GM18873 (cell line): ENCODE data around the gene PLXNC1.

ENCODE experiments used
- ATAC-seq: cut with Tn5 transposase; IDR thresholded peaks from one replicate; pipeline ENCODE4 v1.9.1; 2021; ENCODE audit warnings: mild to moderate bottlenecking, moderate library complexity, moderate number of reproducible peaks; ENCODE audit not compliant: unreplicated experiment, low FRiP score

The PLXNC1 gene

DNA sequence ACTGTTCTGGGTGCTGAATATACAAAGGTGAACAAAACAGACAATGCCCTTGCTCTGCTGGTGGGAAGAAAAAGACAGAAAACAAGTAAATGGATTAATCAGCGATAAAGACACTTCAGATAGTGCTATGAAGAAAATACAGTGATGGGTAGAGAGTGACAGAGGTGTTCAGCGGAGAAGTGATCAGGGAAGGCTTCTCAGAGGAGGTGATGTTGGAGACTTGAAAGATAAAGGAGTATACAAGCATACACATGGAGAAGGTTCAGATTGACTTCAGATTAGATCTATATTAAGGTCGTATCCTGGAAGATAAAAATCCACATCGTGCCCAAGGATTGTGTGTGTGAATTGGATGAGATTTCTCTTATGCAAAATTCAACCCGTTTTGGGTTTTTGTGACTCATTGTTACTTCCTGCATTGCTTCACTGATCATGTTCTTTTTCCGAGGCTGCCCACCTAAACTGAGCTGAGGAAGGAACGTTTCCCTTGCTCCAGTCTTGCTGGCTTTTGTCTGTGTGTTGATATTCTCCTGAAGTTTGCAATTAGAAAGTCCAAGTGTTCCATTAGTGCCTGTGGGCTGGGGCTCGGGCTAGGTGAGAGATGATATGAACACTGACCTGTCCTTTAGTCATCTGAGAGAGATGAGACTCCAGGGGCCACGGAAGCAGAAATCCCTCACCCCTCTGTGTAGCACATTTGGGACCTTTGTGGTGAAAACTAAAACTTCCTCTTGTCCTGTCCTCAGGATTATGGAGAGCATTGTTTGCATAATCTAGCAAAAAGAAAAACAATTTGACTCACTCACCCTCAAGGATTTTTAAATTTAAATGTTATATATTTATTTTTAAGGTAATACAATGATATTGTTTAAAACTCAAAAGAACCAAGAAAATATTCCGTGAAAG lies 27.6 kb downstream of the PLXNC1 start:
- ATAC-seq: no peak

DNA sequence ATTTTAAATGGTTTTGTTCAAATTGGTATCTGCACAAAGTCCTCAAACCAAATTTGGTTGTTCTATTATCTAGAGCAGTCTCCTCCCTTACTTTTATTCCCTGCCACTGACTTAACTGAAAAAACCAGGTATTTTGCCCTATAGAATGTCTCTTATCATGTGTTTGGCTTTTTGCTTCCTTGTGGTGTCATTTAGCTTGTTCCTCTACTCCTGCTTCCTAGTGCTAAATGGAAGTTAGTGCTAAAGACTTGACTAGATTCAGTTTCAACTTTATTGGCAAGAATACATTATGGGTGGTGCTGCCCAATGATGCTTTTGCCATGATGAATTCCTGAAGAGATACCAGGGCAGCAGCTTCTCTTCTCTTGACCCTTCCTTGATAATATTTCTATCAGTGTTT lies 29.7 kb downstream of the PLXNC1 start:
- ATAC-seq: no peak

DNA sequence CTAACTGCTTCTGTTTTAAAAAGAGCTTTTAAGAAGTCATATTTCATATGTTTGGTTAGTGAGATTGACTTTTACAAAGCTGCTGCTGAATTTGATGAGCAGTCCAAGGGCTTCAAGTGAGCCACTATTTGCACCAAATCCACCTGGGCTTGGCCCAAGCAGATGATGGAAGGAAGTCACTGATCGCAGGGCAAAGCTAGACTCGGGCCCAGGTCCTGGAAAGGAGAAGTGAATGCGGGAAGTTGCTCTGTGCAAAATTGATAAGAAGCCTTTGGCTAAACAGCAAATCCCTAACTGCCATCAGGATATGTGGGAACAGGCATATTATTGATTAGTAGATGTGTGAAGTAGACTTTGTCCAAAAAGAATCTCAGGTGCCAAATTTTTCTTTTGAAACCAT lies 30.5 kb downstream of the PLXNC1 start:
- ATAC-seq: no peak

DNA sequence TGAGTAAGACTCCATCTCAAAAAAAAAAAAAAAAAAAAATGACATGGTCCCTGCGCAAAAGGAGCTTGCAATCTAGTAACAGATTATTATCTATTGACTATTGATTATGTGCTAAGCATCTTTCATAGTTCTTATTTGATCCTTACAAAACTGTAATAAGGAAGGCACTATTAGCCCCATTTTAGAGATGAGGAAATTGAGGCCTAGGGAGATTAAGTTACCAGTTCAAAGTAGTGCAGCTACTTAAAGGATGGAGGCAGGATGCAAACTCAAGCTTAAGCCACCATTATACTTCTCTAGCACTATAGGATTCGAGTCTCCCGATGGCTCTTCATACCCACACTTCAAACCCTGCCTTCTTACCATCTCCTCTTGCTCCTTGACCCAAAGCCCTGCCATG lies 31.3 kb downstream of the PLXNC1 start:
- no peak for ATAC-seq

DNA sequence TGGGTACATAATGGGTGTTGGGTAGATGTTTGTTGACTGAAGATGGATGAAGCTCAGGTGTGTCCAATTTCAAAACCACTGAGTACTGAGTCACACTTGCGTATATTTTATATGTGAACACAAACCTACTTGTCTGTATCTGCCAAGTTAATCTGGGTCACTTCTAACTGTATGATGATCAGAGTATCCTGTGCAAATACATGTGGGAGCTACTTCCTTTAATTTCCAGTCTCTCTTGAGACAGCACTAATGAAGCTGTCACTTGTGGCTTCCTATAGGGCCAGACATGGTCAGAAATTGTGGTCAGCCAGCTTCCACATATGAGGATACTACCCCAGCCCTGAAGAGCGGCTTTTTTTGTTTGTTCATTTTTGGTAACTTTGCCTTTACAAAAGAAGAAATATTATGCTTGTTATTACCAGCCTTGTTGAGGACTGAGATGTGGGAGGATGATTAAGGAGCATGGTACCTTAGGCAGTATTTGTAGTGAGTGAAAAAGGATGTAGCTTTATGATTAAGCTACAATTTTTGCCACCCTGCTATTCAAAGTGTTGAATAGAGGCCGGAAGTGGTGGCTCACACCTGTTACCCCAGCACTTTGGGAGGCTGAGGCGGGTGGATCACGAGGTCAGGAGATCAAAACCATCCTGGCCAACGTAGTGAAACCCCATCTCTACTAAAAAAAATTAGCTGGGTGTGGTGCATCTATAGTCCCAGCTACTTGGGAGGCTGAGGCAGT lies 32.4 kb downstream of the PLXNC1 start:
- no peak for ATAC-seq

DNA sequence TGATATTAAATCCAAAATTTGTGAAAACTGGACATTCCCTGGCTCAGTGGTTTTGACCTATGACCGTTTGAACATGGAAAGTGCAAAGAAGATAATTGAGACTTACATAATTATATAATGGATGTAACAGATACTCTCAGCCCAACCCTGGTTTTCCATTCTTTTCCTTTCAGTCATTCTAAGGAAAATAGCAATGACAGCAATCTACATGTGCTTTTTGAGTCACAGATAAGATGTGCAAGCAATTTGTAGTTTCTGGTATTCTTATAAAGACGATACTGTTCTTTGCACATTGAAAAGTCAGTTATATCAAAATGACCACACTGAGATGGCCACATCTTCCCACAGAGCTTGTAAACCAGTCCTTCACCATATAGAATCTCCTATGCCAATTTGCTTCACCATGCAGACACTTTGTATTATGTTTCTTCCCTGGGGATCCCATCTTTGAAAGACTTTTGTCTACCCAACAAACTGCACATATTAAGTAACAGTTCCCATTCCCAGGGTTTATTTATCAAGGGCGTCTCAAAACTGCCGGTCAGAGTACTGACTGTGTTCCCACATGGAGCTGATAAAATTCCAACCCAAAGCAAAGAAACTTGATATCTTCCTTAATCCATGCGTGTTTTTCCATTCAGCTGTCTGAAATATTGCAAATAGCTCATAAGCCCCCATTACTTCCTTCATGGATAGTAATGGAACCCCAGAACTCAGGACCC lies 34.8 kb downstream of the PLXNC1 start:
- no peak for ATAC-seq

DNA sequence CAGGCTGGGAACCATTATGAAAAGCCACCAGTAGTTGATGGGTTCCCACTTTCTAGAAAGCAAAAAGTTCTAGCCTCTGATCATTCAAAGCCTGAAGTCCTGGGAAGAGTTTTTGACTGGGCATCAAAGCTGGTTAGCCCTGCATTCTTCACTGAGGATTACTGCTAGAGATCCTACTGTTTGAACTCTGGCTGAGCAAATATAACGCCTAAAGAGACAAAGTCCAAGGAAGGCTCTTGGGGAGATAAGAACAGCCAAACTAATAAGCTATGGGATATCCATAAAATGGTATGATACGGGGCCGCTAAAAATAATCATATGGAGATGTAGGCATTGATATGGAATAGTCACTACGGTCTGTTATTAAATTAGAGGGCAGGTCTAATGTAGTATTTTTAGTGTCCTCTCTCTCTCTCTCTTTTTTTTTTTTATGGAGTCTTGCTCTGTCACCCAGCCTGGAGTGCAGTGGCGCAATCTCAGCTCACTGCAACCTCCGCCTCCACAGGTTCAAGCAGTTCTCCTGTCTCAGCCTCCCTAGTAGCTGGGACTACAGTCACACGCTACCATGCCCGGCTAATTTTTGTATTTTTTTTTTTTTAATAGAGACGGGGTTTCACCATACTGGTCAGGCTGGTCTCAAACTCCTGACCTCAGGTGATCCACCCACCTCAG lies 35.5 kb downstream of the PLXNC1 start:
- no peak for ATAC-seq

DNA sequence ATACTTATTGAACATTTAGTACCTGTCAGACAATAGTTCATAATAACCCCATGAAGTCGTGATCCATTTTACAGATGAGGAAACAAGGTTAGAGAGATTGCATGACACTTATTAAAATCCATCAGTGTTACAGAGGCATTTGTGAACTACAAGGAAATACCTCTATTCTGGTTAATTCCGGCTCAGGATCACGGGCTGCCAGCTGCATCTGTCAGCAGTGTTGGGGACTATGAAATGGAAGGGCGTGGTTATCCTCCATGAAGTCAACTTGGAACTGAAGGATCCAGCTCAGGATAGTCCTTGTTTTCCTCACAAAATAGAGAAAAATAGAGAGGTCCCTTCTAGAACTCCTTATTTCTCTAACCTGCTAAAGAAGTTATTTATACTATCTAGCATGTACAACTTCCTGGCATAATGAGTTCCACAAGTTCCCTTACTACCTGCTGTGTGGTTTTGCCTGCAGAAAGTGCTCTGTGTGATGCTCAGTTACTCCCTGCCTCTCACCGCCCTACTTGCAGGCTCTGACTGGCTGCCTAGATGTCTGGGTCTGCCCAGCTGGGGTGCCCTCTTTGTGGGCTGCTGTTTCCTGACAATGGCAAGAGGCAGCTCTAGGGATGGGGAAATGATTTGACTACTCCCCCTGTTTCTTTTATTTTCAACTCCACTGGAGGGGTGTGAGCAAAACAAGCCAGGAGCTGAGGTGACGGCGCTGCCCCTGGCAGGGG lies 36.8 kb downstream of the PLXNC1 start:
- ATAC-seq: no peak

DNA sequence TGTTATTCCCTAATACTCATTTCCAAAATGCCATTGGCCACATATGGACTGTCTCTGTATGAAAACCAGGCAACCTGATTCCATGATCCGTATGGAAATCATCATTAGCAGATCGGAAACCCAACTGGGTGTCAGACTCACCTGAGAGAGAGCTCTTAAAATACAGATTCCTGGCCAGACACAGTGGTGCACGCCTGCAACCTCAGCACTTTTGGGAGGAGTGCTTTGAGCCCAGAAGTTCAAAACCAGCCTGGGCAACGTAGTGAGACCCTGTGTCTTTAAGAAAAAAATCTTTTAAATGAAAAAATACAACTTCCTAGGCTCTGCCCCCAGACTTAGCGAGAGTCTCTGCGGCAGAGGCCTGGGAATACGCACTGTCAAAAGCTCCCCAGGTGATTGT lies 37.4 kb downstream of the PLXNC1 start:
- ATAC-seq: no peak

DNA sequence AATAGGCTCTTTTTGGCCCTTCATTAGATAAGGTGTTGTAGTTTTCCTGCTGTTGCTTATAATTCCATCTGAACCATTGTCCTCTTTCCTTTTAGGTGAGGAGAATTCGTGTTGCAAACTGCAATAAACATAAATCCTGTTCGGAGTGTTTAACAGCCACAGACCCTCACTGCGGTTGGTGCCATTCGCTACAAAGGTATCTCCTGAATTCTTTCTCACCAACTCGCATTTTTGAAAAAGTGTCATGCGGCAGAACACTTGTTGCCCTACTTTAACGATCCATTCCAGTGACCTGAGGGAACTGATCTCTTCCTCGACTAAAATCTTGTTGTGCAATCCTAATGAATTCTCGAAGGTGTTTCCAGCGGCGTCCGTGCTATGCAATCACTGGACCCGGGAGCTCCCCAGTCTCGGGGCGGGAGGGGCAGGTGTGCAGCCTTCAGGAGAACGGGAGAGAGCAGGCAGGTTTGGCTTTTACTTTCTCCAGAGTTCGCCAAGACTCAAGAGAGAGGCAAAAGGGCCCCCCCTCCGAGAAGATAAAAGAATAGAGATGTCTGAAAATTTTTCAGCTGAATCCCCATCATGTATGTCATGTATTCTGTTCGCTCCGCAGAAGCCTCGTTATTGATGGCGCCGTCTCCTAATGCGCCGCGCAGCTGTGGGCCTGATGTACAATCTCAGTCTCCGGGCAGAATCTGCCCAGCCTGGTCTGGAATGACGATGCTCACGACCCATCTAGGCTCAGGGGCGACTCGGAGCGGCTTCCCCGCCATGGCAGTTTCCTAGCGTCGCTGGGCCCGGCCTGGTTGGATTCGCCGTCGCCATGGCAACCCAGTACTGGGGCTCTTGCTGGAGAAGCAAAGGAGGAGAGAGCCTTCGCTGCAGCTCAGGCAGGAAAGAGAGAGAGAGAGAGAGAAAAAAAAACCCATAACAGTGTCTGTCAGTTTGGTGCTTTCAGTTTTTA lies 38.2 kb downstream of the PLXNC1 start:
- ATAC-seq: no peak

DNA sequence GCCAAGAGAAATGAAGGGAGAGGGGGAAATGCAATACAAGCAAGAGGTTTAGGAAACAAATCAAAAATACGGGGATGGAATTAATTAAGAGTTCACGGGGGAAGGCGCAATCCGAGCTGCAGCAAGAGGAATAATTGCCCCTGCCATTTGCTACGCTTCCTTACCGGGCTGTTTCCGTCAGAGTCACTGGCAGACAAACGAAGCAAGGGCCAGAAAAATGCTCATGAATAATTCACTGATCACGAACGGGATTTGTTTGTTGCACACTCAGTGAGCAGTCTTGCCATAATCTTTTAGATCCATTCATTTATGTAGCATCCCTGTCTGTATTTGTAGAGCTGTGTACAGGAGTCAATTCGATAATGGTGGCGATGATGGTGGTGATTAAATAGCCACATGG lies 39.0 kb downstream of the PLXNC1 start:
- ATAC-seq: no peak

DNA sequence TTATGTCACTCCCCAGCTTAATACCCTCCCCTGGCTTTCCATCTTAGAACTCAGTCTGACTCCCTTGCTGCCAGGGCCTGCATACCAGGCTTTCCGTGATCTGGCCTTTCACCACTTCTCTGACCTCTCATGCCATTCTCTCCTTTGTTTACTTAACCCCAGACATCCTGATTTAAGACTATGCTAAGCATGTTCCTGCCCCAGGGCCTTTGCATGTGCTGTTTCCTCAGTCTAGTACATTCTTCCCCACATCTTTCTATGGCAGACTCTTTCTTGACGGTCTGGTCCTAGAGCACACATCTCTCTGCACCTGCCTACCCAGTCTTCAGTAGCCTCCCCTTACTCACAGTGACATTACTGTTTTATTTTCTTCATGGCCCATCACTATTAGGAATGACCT lies 42.2 kb downstream of the PLXNC1 start:
- no peak for ATAC-seq

DNA sequence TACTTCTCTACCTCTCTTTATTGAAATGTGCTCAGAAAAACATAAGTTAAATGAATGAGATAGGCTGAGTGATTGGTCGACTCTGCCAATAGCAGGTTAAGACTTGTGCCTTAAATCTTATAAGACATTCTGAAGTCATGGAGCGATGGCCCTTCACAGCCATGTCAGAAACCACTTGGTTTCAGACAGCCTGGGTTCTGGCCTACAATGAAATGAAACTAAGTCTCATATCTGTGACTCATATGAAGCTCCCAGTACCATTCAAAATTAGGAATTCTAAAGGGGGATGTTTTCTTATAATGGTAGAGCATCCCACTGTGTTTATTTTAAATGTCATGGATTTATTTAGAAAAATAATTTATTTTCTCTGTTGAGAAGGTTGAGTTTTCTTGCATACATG lies 42.6 kb downstream of the PLXNC1 start:
- no peak for ATAC-seq

DNA sequence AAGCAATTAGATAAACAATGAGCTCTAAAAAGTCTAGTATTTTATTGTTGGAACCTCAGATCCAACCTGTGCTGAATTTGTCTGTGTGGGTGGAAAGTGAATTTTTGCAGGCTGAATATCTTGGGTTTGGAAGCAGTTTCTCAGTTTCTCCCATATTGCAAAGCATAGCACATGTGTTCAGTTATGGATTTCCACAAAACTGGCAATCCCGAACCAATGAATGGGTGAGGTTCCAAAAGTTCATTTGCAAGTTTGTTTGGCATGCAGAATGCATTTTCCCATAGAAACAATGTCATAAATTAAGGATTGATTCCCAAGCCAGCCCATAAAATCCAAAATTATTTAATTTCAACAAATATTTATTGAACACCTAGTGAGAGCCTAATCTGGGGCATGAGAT lies 43.4 kb downstream of the PLXNC1 start:
- no peak for ATAC-seq

DNA sequence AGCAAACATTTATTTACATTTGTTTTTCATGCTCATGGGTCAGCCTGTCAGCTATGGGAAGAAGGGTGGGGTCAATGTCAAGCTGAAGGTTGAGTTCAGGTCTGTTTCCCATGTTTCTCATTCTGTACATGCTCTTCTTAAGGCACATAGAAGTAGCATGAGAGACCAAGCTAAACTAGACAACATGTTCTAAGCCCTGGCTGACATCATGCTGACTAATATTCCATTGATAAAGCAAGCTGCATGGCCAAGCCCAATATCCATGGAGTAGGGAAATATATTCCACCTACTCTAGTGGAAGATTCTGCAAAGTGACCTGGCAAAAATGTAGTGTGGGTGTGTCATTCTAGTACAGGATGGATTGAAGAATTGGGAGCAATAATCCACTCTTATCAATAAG lies 44.1 kb downstream of the PLXNC1 start:
- no peak for ATAC-seq

DNA sequence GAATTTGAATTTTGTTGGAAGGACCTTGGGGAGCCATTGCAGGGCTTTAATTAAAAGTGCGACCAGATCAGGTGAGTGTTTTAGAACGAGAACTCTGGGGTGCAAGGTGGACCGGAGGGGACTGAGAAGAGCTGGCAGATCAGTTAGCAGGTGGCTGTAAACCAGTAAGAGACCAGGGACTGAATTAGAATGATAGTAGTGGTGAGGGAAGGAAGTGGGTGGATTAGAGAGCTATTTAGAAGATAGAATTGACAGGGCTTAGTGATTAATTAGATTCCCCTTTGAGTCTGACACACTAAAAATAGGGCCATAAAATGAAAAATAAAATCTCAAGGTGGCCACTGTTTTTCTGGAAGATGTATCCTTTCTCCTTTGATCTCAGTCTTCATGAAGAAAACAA lies 44.8 kb downstream of the PLXNC1 start:
- no peak for ATAC-seq

DNA sequence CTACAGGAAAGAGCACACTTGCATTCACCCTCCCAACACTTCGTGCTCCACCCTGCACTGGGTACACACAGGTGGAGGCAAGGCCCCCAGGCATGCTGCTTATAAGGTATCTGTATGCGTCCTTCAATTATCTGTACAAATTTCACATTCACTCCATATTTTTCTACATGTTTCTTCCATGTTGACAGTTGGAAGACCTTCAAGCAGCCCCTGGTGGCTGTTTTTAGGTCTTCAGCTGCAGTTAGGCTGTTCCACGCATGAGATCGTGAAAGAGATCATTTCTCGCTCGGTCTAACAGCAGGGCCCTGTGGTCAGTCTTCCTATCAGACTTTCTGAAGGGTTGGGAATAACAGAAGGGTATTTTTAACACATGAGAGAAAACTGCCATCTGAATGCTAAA lies 47.1 kb downstream of the PLXNC1 start:
- ATAC-seq: no peak

DNA sequence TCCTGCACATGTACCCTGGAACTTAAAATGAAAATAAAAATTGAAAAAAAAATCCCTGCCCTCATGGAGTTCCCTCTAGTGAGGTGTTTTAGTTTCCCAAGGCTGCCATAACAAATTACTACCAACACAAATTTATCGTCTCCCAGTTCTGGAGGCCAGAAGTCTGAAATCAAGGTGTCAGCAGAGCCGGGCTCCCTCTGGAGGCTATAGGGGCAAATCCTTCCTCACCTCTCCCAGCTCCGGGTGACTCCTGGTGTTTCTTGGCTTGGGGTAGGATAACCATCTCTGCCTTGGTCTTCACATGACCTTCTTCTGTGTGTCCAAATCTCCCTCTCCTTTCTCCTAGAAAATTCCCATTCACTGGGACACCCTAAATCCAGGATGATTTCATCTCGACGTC lies 50.1 kb downstream of the PLXNC1 start:
- no peak for ATAC-seq

DNA sequence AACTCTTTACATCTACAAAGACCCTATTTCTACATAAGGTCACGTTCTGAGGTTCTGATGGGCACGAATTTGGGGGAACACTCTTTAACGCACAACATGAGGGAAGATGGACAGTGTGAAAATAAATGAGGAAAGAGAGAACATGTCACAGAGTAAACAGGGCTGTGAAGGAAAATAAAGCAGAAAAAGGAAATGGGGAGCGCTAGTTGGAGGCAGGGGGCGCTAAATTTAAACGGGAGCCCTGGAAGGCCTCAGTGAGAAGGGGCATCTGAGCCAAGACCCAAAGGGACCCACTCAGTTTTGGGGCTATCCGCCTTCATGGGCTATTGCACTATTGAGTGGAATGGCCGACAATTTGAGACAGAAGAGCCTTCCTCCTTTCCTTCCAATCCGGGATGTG lies 50.5 kb downstream of the PLXNC1 start:
- no peak for ATAC-seq
